GM12872 (cell line): Measurements from ENCODE around the gene LCNL1.

ENCODE experiments used
- CTCF ChIP-seq: IDR thresholded peaks from 3 replicates; pipeline ENCODE4 v1.5.1; 2011; ENCODE audit warnings: low read depth, mild to moderate bottlenecking, low read length, moderate library complexity; ENCODE audit not compliant: insufficient read depth

The LCNL1 gene

DNA sequence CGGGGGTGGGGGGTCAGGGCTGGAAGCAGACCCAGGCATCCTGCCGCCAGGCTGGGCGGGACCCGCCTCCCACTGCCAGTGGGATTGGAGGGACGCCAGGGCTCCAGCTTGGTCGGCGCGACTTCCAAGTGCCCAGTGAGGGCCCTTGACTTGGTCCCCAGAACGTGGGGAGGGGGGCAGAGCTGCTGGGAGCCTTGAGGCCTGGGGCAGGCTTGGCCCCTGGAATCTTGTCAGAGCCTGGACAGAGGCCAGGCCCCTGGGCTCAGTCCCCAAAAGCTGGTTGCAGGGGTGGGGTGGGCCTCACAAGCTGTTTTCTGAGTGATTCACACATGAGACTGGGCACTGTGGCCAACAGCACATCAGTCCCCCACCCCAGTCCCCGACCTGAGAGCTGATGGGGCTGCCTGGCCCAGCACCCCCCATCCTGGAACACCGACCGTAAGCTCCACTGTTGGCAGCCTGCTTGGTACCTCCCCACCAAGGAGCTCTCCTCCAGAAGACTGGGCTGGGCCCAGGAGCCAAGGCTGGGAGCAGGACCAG, 13.0 kb downstream of the LCNL1 start:
- no peak for TF ChIP-seq CTCF

GRCh38 chr9:136996361-136997292, 13.8 kb downstream of the LCNL1 start, which contains the start of gene CLIC3:
Gene CLIC3 (minus strand): TSS chr9:136996568. CDS start chr9:136996543, 25 bp downstream.
- TF ChIP-seq CTCF: no peak

- TF ChIP-seq CTCF: no peak
These were observed 14.6 kb downstream of the LCNL1 start for GRCh38 chr9:136997371-136997770.

DNA sequence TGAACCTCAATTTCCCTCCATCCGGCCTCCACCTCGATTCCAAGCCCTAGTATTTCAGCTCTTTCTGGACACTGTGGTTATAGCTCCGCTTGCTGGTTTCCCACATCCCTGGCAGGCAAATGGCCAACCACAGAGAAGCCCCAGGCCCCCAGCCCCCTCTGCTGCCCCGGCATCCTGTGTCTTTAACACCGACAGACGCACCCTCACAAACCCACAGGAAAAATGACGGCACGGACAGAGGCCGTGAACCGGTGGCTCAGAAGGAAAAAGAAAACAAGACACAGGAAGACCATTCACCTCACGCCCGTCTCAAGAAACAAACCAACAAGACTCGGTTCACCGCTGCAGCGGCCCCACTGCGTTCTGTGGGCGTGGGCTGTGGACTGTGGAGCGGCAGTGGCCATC, 15.0 kb downstream of the LCNL1 start:
- TF ChIP-seq CTCF: no peak

DNA sequence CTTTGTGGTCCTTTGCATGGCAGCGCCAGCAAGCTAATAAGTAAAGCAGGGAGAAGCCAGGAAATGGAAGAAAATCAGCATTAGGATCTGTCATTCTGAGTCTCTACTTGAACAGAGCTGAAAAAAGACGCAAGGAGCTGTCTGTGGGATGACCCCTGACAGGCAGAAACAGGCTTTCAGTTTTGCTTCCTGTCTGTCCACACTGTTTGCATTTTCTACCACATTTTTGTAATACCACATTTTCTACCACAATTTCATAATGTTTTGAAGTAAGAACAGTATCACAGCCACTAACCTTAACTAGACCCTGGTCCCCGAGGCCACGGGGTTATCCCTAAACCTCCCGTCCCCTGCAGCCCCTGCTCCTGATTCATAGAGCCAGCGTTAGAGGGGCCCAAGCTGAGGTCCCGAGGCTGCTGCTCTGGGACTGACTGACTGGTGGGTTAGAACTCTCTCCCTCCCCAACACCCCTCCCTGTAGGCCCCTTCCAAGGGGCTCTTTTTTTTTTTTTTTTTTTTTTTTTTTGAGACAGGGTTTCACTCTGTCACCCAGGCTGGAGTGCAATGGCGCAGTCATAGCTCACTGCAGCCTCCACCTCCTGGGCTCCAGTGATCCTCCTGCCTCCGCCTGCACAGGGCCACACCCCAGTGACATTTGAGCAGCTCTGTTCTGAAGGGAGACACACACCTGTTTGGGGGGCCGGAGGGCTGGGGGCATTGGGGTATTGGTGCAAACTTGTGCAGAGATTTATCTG, 17.6 kb downstream of the LCNL1 start:
- no peak for TF ChIP-seq CTCF

DNA sequence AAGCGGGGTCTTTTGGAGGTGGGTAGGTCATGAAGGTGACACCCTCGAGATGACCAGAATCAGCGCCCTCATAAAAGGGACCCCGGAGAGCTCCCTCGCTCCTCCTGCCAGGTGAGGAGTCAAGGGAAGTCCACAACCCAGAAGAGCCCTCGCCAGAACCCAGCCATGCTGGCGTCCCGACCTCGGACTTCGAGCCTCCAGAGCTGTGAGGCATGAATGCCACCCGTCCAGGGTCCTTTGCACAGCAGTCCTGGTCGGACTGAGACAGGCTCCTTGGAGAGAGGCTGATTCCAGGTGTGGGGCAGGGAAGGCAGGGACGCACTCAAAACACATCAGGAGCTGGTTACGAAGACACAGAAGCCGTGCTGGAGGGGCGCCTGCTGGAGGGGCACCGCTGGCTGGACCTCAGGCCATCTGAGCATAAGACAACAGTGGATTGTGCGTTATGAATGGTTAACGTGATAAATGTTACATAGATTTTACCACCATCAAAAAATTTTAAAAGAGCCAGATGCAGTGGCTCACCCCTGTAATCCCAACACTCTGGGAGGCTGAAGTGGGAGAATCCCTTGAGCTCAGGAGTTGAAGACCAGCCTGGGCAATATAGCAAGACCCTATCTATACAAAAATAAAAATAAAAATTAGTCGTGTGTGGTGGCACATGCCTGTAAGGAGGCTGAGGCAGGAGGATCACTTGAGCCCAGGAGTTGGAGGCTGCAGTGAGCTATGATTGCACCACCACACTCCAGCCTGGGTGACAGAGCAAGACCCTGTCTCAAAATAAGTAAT, 19.3 kb downstream of the LCNL1 start:
- TF ChIP-seq CTCF: no peak
